OCI-LY1 (cell line): ENCODE data around the gene ZKSCAN8.

ENCODE experiments used
- H2AFZ ChIP-seq: fragments of 200-600 bp; sonication (generic), shearing (Covaris generic); 2 replicates; pipeline ENCODE4 v1.6.0; 2014; ENCODE audit warnings: antibody characterized with exemption, mild to moderate bottlenecking, low read length
- H3F3A ChIP-seq: fragments of 200-600 bp; sonication (generic), shearing (Covaris generic); 2 replicates; pipeline ENCODE4 v1.6.0; 2014; ENCODE audit warnings: mild to moderate bottlenecking, antibody characterized with exemption, low read length, moderate library complexity; ENCODE audit not compliant: insufficient read depth
- H3K27ac ChIP-seq: fragments of 200-600 bp; sonication (generic); 2 replicates; pipeline ENCODE4 v1.5.1; 2014; ENCODE audit warnings: low read length, mixed run types, mild to moderate bottlenecking, low read depth; ENCODE audit not compliant: poor library complexity, severe bottlenecking
- H3K27me3 ChIP-seq: fragments of 200-600 bp; sonication (generic); 2 replicates; pipeline ENCODE4 v1.6.0; 2014; ENCODE audit warnings: antibody characterized with exemption, mild to moderate bottlenecking, low read length, moderate library complexity; ENCODE audit not compliant: insufficient read depth
- H3K36me3 ChIP-seq: fragments of 200-600 bp; sonication (generic); 2 replicates; pipeline ENCODE4 v1.6.1; 2014; ENCODE audit warnings: mild to moderate bottlenecking, antibody characterized with exemption, low read length, moderate library complexity, mixed read lengths; ENCODE audit not compliant: insufficient read depth
- H3K4me1 ChIP-seq: fragments of 200-600 bp; sonication (generic); 2 replicates; pipeline ENCODE4 v1.5.1; 2014; ENCODE audit warnings: mild to moderate bottlenecking, low read length, moderate library complexity; ENCODE audit not compliant: insufficient read depth, severe bottlenecking
- H3K4me2 ChIP-seq: fragments of 200-600 bp; sonication (generic), shearing (Covaris generic); 2 replicates; pipeline ENCODE4 v1.6.1; 2014; ENCODE audit warnings: low read length
- H3K4me3 ChIP-seq: fragments of 200-600 bp; sonication (generic); 2 replicates; pipeline ENCODE4 v1.5.1; 2014; ENCODE audit warnings: low read length, low read depth, mild to moderate bottlenecking, mixed read lengths; ENCODE audit not compliant: poor library complexity, severe bottlenecking
- H3K79me2 ChIP-seq: fragments of 200-600 bp; shearing (Covaris generic); 2 replicates; pipeline ENCODE4 v1.6.1; 2016; ENCODE audit warnings: mixed run types, low read length, mixed read lengths; ENCODE audit not compliant: insufficient read depth
- H3K9ac ChIP-seq: fragments of 200-600 bp; sonication (generic), shearing (Covaris generic); 2 replicates; pipeline ENCODE4 v1.6.1; 2014; ENCODE audit warnings: mild to moderate bottlenecking, low read length, mixed read lengths
- H3K9me2 ChIP-seq: fragments of 200-600 bp; sonication (generic), shearing (Covaris generic); 2 replicates; pipeline ENCODE4 v1.6.1; 2014; ENCODE audit warnings: low read depth, mild to moderate bottlenecking, low read length, mixed read lengths
- H3K9me3 ChIP-seq: fragments of 200-600 bp; shearing (Covaris generic); 2 replicates; pipeline ENCODE4 v1.6.1; 2014; ENCODE audit warnings: low read length, mixed read lengths
- H4K20me1 ChIP-seq: fragments of 200-600 bp; sonication (generic), shearing (Covaris generic); 2 replicates; pipeline ENCODE4 v1.6.0; 2016; ENCODE audit warnings: mild to moderate bottlenecking, low read length; ENCODE audit not compliant: insufficient read depth
- CTCF ChIP-seq: fragments of 200-600 bp; sonication (generic), shearing (Covaris generic); IDR thresholded peaks from 2 replicates; pipeline ENCODE4 v1.5.1; 2017; ENCODE audit warnings: mild to moderate bottlenecking, antibody characterized with exemption, low read length, moderate library complexity, mixed read lengths
- EZH2 ChIP-seq: fragments of 200-600 bp; sonication (generic), shearing (Covaris generic); IDR thresholded peaks from 2 replicates; pipeline ENCODE4 v1.8.0; 2017; ENCODE audit warnings: borderline replicate concordance, mixed run types, mild to moderate bottlenecking, antibody characterized with exemption, low read length, moderate library complexity, mixed read lengths

The ZKSCAN8 gene

DNA sequence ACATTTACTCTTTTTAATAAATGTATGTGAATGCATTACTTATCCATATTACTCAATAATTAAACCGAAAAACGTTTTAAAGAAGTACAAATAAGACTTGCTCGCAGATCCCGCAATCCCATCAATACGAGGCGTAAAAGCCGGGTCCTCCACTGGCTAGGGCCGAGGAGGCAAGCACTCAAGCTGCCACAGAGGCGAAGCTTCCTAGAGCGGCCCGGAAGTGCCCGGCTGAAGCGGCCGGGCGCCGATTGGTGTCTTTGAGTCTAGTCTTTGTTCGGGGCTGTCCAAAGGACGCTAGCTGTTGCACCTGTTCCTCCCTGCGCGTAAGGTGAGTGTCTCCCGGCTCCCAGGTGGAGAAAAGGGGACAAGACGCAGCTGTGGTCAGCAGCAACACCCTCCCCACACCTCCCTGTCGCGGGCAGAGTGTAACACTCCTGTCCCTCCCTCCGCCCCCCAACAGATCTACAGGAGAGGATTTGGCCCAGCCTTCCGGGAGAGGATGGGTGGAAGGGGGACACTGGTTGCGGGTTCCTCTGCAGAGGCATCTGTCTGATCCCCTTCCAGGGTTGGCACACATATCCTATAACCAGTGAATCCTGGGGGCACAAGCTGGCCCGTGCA, 17.2 kb upstream of the ZKSCAN8 start, which contains the start of gene ZSCAN16:
Gene ZSCAN16 (plus strand): TSS at position 260 of the 621 bp plus-strand sequence. CDS start 835 bp downstream, outside the sequence.
- peak within 1 kb of the TSS; percentile 24 for H3K27ac ChIP-seq
- peak within 1 kb of the TSS; percentile 79 for H3K4me3 ChIP-seq
- H3K79me2 ChIP-seq = peaks cover 17% of the 10 kb centered on the region; the same call in 1 of the 2 replicates
- TF ChIP-seq CTCF = no peak
- TF ChIP-seq EZH2 = no peak
- peak within 1 kb of the TSS; percentile 98 for H3K4me2 ChIP-seq
- peaks cover 28% of the 10 kb centered on the region for H3K4me1 ChIP-seq
- H4K20me1 ChIP-seq = no peaks in the 10 kb centered on the region
- peak within 1 kb of the TSS; percentile 72; the same call in 1 of the 2 replicates for H2AFZ ChIP-seq
- H3K27me3 ChIP-seq = no peaks in the 10 kb centered on the region
- no peaks in the 10 kb centered on the region for H3F3A ChIP-seq
- H3K9me3 ChIP-seq = no peaks in the 10 kb centered on the region; the same call in 1 of the 2 replicates
- no peaks in the 10 kb centered on the region for H3K9me2 ChIP-seq
- H3K9ac ChIP-seq = peak within 1 kb of the TSS; percentile 88
- peaks cover 37% of the 10 kb centered on the region for H3K36me3 ChIP-seq

- Histone ChIP-seq H3K9ac (peak overlapping the region; percentile 88), H3K27ac (peak overlapping the region; percentile 24), H2AFZ (no peak overlapping the region)
Observed at GRCh38 chr6:28124971-28125353, 16.7 kb upstream of the ZKSCAN8 start.

DNA sequence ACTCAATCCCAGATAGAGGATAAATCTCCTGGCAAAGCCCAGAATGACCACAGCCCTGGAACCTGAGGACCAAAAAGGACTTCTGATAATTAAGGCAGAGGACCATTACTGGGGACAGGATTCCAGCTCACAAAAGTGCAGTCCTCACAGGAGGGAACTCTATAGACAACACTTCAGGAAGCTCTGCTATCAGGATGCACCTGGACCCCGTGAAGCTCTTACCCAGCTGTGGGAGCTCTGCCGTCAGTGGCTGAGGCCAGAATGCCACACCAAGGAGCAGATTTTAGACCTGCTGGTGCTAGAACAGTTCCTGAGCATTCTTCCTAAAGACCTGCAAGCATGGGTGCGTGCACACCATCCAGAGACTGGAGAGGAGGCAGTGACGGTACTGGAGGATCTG, 16.3 kb upstream of the ZKSCAN8 start:
- Histone ChIP-seq H3K4me3 (peak overlapping the region; percentile 79), H3K27me3 (no peaks in the 10 kb centered on the region), H3K27ac (peak overlapping the region; percentile 24), H3K4me1 (peaks cover 28% of the 10 kb centered on the region), H3K79me2 (peaks cover 17% of the 10 kb centered on the region; the same call in 1 of the 2 replicates), H3K4me2 (peak overlapping the region; percentile 98), H3K9me3 (no peaks in the 10 kb centered on the region; the same call in 1 of the 2 replicates), H3K9ac (peak overlapping the region; percentile 88), H3K36me3 (peaks cover 43% of the 10 kb centered on the region), H3K9me2 (no peaks in the 10 kb centered on the region), H4K20me1 (no peaks in the 10 kb centered on the region), H3F3A (no peaks in the 10 kb centered on the region), H2AFZ (no peak overlapping the region)
- no peak for TF ChIP-seq EZH2
- no peak for TF ChIP-seq CTCF

More at GRCh38 chr6:28124971-28125353, 16.7 kb upstream of the ZKSCAN8 start:
- Histone ChIP-seq H3K9me3 (no peaks in the 10 kb centered on the region; the same call in 1 of the 2 replicates), H3K9me2 (no peaks in the 10 kb centered on the region), H3F3A (no peaks in the 10 kb centered on the region), H3K36me3 (peaks cover 42% of the 10 kb centered on the region), H3K4me2 (peak overlapping the region; percentile 98), H4K20me1 (no peaks in the 10 kb centered on the region), H3K79me2 (peaks cover 17% of the 10 kb centered on the region; the same call in 1 of the 2 replicates), H3K27me3 (no peaks in the 10 kb centered on the region), H3K4me3 (peak overlapping the region; percentile 79), H3K4me1 (peaks cover 28% of the 10 kb centered on the region)
- TF ChIP-seq CTCF (no peak), EZH2 (no peak)
